Breast epithelium (tissue), 3 donors: Measurements from ENCODE around the gene TJP1.

Experiments
- CTCF ChIP-seq, 3 donors: fragments of 450-650 bp; IDR thresholded peaks; one replicate each; pipeline ENCODE4 v1.5.1; 2016 to 2017; ENCODE audit warnings: antibody characterized with exemption in 3 of 3, mild to moderate bottlenecking in 3 of 3, moderate library complexity in 3 of 3
- POLR2A ChIP-seq: fragments of 450-650 bp; IDR thresholded peaks from one replicate; pipeline ENCODE4 v1.6.1; 2016; ENCODE audit warnings: antibody characterized with exemption, mild to moderate bottlenecking, moderate library complexity

GRCh38 chr15:29819979-29820378 is 2.3 kb downstream of the TJP1 start:
- TF ChIP-seq CTCF (IDR thresholded peaks at IDR 0.05), result no peak
- TF ChIP-seq POLR2A, result no peak
